ENCODE results near the gene MAMLD1. TPM values are rescaled to one million over a fixed set of nuclear protein-coding genes. Genes with fewer than 3 reads are reported as not detected.

The MAMLD1 gene
- total RNA-seq, 1 experiment from 2014 or later, result 0.48 TPM

DNA sequence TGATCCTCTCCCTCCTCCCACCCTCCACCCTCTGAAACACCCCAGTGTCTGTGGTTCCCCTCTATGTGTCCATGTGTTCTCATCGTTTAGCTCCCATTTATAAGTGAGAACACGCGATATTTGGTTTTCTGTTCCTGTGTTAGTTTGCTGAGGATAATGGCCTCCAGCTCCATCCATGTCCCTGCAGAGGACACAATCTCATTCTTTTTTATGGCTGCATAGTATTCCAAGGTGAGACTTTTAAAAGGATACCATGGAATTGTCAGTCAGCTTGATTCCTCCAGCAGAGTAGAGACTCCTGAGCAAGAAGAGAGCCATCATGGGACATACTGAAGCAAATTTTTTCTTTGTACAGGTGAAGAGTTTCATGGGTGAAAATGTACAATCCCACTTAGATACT lies 166.5 kb downstream of the MAMLD1 start:
- Histone ChIP-seq H2AFZ (ENCODE audit: low read length) (no peak overlapping the region), H3K23me2 (ENCODE audit: insufficient read length, low read depth, low read length, poor library complexity, severe bottlenecking) (no peaks in the 10 kb centered on the region), H3K79me2 (ENCODE audit: insufficient read depth, low read length) (no peaks in the 10 kb centered on the region), H4K5ac (ENCODE audit: insufficient read length, low read depth, low read length) (no peak overlapping the region), H2BK5ac (ENCODE audit: insufficient read length, low read length) (no peak overlapping the region), H3K14ac (ENCODE audit: insufficient read depth, low read length) (no peak overlapping the region), H4K91ac (ENCODE audit: insufficient read length, low read depth, low read length) (no peak overlapping the region), H4K8ac (replicated peaks; ENCODE audit: insufficient read length, low read depth, low read length) (no peak overlapping the region), H4K20me1 (ENCODE audit: control insufficient read depth, insufficient read depth, insufficient read length) (no peaks in the 10 kb centered on the region), H3K9me3 (ENCODE audit: control insufficient read depth, low read depth, low read length) (no peaks in the 10 kb centered on the region), H3K79me1 (ENCODE audit: insufficient read depth, low read depth, low read length, poor library complexity, severe bottlenecking) (no peaks in the 10 kb centered on the region), H3K18ac (ENCODE audit: insufficient read length, low read depth, low read length) (no peak overlapping the region), H3K4me1 (ENCODE audit: insufficient read depth, low read length) (no peaks in the 10 kb centered on the region), H2AK5ac (ENCODE audit: insufficient read length, low read length) (no peak overlapping the region), H3K56ac (ENCODE audit: insufficient read length, low read depth, low read length) (no peak overlapping the region), H3K4ac (ENCODE audit: low read depth, low read length) (no peak overlapping the region), H3K4me2 (ENCODE audit: insufficient read depth, insufficient read length, low read length) (no peak overlapping the region), H3K9ac (ENCODE audit: extremely low read depth, insufficient read length, low read length) (no peak overlapping the region), H2BK20ac (ENCODE audit: low read depth, low read length, poor library complexity, severe bottlenecking) (no peak overlapping the region), H3K27me3 (ENCODE audit: insufficient read depth, low read length) (no peaks in the 10 kb centered on the region), H2BK15ac (ENCODE audit: low read depth, low read length) (no peak overlapping the region), H3K27ac (ENCODE audit: insufficient read length, low read depth, low read length) (no peak overlapping the region), H2BK120ac (ENCODE audit: low read depth, low read length, poor library complexity, severe bottlenecking) (no peak overlapping the region), H3K23ac (ENCODE audit: insufficient read length, low read depth, low read length) (no peak overlapping the region), H3T11ph (ENCODE audit: low read length) (no peak overlapping the region), H2BK12ac (ENCODE audit: insufficient read length, low read depth, low read length) (no peak overlapping the region)
- Mint-ChIP-seq H3K27me3 (ENCODE audit: low read depth) (no peaks in the 10 kb centered on the region; the same call in 1 of the 2 replicates), H3K27ac (no peak overlapping the region), H3K4me1 (no peaks in the 10 kb centered on the region), H3K9me3 (peaks cover 71 to 82% of the 10 kb centered on the region in 2 experiments), H3K36me3 (ENCODE audit: insufficient read depth in 1 of 3, low read depth in 3 of 3) (peaks cover 0 to 7% (median 0%) of the 10 kb centered on the region in 3 experiments; a peak in 3 of 7 replicates), H3K4me3 (no peak overlapping the region)
- DNase-seq, result no peak
- TF ChIP-seq, protein P1, sequence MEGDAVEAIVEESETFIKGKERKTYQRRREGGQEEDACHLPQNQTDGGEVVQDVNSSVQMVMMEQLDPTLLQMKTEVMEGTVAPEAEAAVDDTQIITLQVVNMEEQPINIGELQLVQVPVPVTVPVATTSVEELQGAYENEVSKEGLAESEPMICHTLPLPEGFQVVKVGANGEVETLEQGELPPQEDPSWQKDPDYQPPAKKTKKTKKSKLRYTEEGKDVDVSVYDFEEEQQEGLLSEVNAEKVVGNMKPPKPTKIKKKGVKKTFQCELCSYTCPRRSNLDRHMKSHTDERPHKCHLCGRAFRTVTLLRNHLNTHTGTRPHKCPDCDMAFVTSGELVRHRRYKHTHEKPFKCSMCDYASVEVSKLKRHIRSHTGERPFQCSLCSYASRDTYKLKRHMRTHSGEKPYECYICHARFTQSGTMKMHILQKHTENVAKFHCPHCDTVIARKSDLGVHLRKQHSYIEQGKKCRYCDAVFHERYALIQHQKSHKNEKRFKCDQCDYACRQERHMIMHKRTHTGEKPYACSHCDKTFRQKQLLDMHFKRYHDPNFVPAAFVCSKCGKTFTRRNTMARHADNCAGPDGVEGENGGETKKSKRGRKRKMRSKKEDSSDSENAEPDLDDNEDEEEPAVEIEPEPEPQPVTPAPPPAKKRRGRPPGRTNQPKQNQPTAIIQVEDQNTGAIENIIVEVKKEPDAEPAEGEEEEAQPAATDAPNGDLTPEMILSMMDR (conservative IDR thresholded peaks at IDR 0.05), result no peak
- WGBS (ENCODE audit: extremely low coverage, insufficient read length, low lambda C conversion rate), result no CpG with 5 or more reads among the region's 3 CpGs
